COLO829 (cell line): Measurements from ENCODE around the gene RRM2.
A peak's percentile ranks its signal among the peaks of the same experiment; 100 is the strongest.
"Not testable (repeated sequence)": the region's sequence is repeated elsewhere in the genome, so short reads cannot be mapped to it uniquely, and the experiment has no call there.

ENCODE experiments used
- DNase-seq: peaks from one replicate; pipeline ENCODE4 v3.0.0; 2012; ENCODE audit warnings: low spot score

The RRM2 gene

GRCh38 chr2:10091182-10091888 is 31.2 kb upstream of the RRM2 start:
- no peak for DNase-seq

GRCh38 chr2:10091889-10092244 is 30.7 kb upstream of the RRM2 start:
- not testable (repeated sequence) for DNase-seq

- DNase-seq: no peak
These were observed 28.2 kb upstream of the RRM2 start for GRCh38 chr2:10094271-10094814.

- no peak for DNase-seq
These were observed 27.4 kb upstream of the RRM2 start for GRCh38 chr2:10095175-10095574.

- no peak for DNase-seq
These were observed 25.9 kb upstream of the RRM2 start for GRCh38 chr2:10096641-10097040.

GRCh38 chr2:10097352-10098148 is 25.0 kb upstream of the RRM2 start:
- peak; percentile 77 for DNase-seq

- DNase-seq: no peak
These were observed 21.0 kb upstream of the RRM2 start for GRCh38 chr2:10101491-10101890.

GRCh38 chr2:10103179-10103578 is 19.4 kb upstream of the RRM2 start:
- no peak for DNase-seq

- DNase-seq: not testable (repeated sequence)
These were observed 17.6 kb upstream of the RRM2 start for GRCh38 chr2:10104906-10105305.

GRCh38 chr2:10109311-10109710 is 13.2 kb upstream of the RRM2 start:
- peak; percentile 35 for DNase-seq

GRCh38 chr2:10119027-10119325 is 3.6 kb upstream of the RRM2 start:
- no peak for DNase-seq

GRCh38 chr2:10119601-10120157 is 2.9 kb upstream of the RRM2 start:
- DNase-seq: no peak

- DNase-seq: peak; percentile 92
These were observed 2.2 kb upstream of the RRM2 start for GRCh38 chr2:10120158-10120876.

GRCh38 chr2:10120877-10121574 is 1.5 kb upstream of the RRM2 start:
- no peak for DNase-seq

GRCh38 chr2:10123281-10123680 is 742 bp downstream of the RRM2 start:
- no peak for DNase-seq

- peak; percentile 67 for DNase-seq
These were observed 2.1 kb downstream of the RRM2 start for GRCh38 chr2:10124538-10125045.

GRCh38 chr2:10125842-10126631 is 3.5 kb downstream of the RRM2 start:
- no peak for DNase-seq

- DNase-seq: no peak
These were observed 4.1 kb downstream of the RRM2 start for GRCh38 chr2:10126632-10127026.

- no peak for DNase-seq
These were observed 5.9 kb downstream of the RRM2 start for GRCh38 chr2:10128420-10128819.

GRCh38 chr2:10129490-10129889 is 7.0 kb downstream of the RRM2 start:
- no peak for DNase-seq

- DNase-seq: no peak
These were observed 9.6 kb downstream of the RRM2 start for GRCh38 chr2:10132043-10132575.
